Measurements from ENCODE around the gene GSK3B. TPM values are rescaled to one million over a fixed set of nuclear protein-coding genes. Genes with fewer than 3 reads are reported as not detected.

GSK3B gene
- total and polyA plus RNA-seq, 2 donors (not counting 1 experiment from before 2014, with no cell fraction given), result 12.3 to 33.3 TPM

DNA sequence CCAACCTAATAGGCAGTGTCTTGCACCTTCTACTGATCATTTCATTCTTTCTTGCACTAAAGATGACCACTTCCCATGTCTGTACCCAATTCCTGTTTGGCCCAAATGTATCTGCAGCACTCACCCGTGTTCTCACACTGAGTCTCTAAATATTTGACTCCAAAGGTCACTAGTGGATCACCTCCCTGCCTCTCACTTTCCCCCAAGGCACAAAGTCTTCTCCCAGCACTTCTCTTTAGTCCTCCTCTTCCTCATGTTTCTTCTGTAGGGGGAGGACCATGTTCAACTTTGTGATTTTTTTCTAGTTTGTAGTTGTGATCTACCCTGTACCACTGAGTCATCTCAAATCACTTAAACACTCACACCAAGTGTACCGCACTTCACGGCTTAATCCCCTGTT is 298.4 kb downstream of the GSK3B start:
- intact Hi-C loops (cut with micrococcal nuclease), result no loop called here
- 100% methylated on average over 2 of the region's 3 CpGs for WGBS (ENCODE audit: insufficient coverage)
- ATAC-seq (ENCODE audit: low read depth), result no peak

DNA sequence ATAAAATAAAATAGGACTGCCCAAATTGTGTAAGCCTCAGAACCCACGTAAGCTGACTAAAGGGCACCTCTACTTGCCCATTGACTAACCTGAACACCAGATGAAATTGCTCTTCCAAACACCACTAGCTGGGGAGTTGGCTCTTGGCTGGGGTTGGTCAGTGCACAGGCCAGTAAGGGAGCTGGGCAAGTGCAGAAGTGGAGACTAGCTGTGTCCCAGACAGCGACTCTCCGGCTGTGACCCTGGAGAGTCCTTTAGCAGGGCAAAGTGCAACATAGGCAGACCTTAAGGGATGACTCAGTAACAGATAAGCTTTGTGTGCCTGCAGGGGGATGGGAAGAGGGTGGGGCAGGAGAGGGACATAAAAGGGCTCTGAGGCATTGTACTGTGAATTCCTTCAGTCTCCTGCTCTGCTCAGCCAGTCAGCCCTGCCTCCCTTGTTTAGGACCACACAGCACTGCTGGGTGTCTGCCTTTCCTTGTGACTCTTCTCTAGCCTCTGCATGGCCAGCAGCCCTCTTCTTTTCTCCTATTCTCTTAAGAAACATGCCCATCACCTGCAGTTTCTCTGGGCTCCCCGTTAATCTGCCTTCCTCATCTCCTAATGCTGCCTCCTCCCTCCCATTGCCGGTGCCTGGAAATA is 299.2 kb downstream of the GSK3B start:
- H3K27me3 ChIP-seq (replicated peaks in 1 of 4; ENCODE audit: control extremely low read depth in 1 of 4, control insufficient read depth in 3 of 4, insufficient read depth in 4 of 4, low read length in 3 of 4), result no peaks in the 10 kb centered on the region
- H3K4me1 Mint-ChIP-seq, result no peaks in the 10 kb centered on the region
- H4K20me1 ChIP-seq (ENCODE audit: control insufficient read depth, insufficient read depth, low read length, poor library complexity, severe bottlenecking), result no peaks in the 10 kb centered on the region
- H3K4me1 ChIP-seq (ENCODE audit: control insufficient read depth in 2 of 2, insufficient read depth in 2 of 2, low read length in 2 of 2), result no peaks in the 10 kb centered on the region
- no peak overlapping the region for H3K4me3 ChIP-seq (ENCODE audit: control extremely low read depth in 1 of 5, extremely low read depth in 1 of 5, insufficient read depth in 1 of 5, low read depth in 2 of 5, low read length in 4 of 5)
- H3K4me2 ChIP-seq (replicated peaks; ENCODE audit: low read depth, low read length, poor library complexity, severe bottlenecking), result no peak overlapping the region
- no peak overlapping the region for H2AFZ ChIP-seq (ENCODE audit: insufficient read depth, low read depth, low read length, poor library complexity, severe bottlenecking)
- intact Hi-C loops (cut with micrococcal nuclease), result no loop called here
- H3K9ac ChIP-seq (ENCODE audit: low read length), result no peak overlapping the region
- ChIA-PET POLR2A (no interaction called here), CTCF (no interaction called here)
- no peak for TF ChIP-seq EZH2 (IDR thresholded peaks at IDR 0.05; ENCODE audit: borderline replicate concordance, insufficient read depth, low read depth, low read length, poor library complexity, severe bottlenecking)
- TF ChIP-seq, protein P1, sequence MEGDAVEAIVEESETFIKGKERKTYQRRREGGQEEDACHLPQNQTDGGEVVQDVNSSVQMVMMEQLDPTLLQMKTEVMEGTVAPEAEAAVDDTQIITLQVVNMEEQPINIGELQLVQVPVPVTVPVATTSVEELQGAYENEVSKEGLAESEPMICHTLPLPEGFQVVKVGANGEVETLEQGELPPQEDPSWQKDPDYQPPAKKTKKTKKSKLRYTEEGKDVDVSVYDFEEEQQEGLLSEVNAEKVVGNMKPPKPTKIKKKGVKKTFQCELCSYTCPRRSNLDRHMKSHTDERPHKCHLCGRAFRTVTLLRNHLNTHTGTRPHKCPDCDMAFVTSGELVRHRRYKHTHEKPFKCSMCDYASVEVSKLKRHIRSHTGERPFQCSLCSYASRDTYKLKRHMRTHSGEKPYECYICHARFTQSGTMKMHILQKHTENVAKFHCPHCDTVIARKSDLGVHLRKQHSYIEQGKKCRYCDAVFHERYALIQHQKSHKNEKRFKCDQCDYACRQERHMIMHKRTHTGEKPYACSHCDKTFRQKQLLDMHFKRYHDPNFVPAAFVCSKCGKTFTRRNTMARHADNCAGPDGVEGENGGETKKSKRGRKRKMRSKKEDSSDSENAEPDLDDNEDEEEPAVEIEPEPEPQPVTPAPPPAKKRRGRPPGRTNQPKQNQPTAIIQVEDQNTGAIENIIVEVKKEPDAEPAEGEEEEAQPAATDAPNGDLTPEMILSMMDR (IDR thresholded peaks at IDR 0.05), result no peak
- no peaks in the 10 kb centered on the region for H3K9me3 ChIP-seq (ENCODE audit: control extremely low read depth in 1 of 3, control insufficient read depth in 2 of 3, insufficient read depth in 1 of 3, low read length in 2 of 3)
- no peaks in the 10 kb centered on the region for H3K79me2 ChIP-seq (ENCODE audit: control insufficient read depth, insufficient read depth, low read length)
- no peaks in the 10 kb centered on the region for H3K9me3 Mint-ChIP-seq (ENCODE audit: insufficient read depth)
- no peak for DNase-seq
- 100% methylated on average over 4 of the region's 5 CpGs for WGBS (ENCODE audit: insufficient coverage)
- peaks cover 22% of the 10 kb centered on the region for H3K27me3 Mint-ChIP-seq
- ATAC-seq (ENCODE audit: low read depth), result no peak
- H3K27ac ChIP-seq (ENCODE audit: low read length in 2 of 2), result no peak overlapping the region
- no peak overlapping the region for H3K27ac Mint-ChIP-seq
- no peaks in the 10 kb centered on the region for H3K36me3 ChIP-seq (replicated peaks in 1 of 2; ENCODE audit: control extremely low read depth in 1 of 2, control insufficient read depth in 1 of 2, extremely low read depth in 1 of 2, insufficient read depth in 2 of 2, low read length in 1 of 2)
- H3K4me3 Mint-ChIP-seq, result no peak overlapping the region

More for the DNA sequence above, 298.4 kb downstream of the GSK3B start:
- H3K27ac Mint-ChIP-seq, result no peak overlapping the region
- Histone ChIP-seq H3K4me1 (ENCODE audit: control insufficient read depth in 2 of 2, insufficient read depth in 2 of 2, low read length in 2 of 2) (no peaks in the 10 kb centered on the region), H3K27ac (ENCODE audit: low read length in 2 of 2) (no peak overlapping the region), H3K4me3 (ENCODE audit: control extremely low read depth in 1 of 5, extremely low read depth in 1 of 5, insufficient read depth in 1 of 5, low read depth in 2 of 5, low read length in 4 of 5) (no peak overlapping the region), H3K36me3 (replicated peaks in 1 of 2; ENCODE audit: control extremely low read depth in 1 of 2, control insufficient read depth in 1 of 2, extremely low read depth in 1 of 2, insufficient read depth in 2 of 2, low read length in 1 of 2) (no peaks in the 10 kb centered on the region), H3K27me3 (replicated peaks in 1 of 4; ENCODE audit: control extremely low read depth in 1 of 4, control insufficient read depth in 3 of 4, insufficient read depth in 4 of 4, low read length in 3 of 4) (no peaks in the 10 kb centered on the region), H4K20me1 (ENCODE audit: control insufficient read depth, insufficient read depth, low read length, poor library complexity, severe bottlenecking) (no peaks in the 10 kb centered on the region), H3K79me2 (ENCODE audit: control insufficient read depth, insufficient read depth, low read length) (no peaks in the 10 kb centered on the region), H3K9ac (ENCODE audit: low read length) (no peak overlapping the region), H3K9me3 (ENCODE audit: control extremely low read depth in 1 of 3, control insufficient read depth in 2 of 3, insufficient read depth in 1 of 3, low read length in 2 of 3) (no peaks in the 10 kb centered on the region), H2AFZ (ENCODE audit: insufficient read depth, low read depth, low read length, poor library complexity, severe bottlenecking) (no peak overlapping the region), H3K4me2 (replicated peaks; ENCODE audit: low read depth, low read length, poor library complexity, severe bottlenecking) (no peak overlapping the region)
- H3K4me1 Mint-ChIP-seq, result no peaks in the 10 kb centered on the region
- TF ChIP-seq, protein P1 (IDR thresholded peaks at IDR 0.05), result no peak
- no peak for TF ChIP-seq EZH2 (IDR thresholded peaks at IDR 0.05; ENCODE audit: borderline replicate concordance, insufficient read depth, low read depth, low read length, poor library complexity, severe bottlenecking)
- CTCF ChIA-PET, result no interaction called here
- no peak for DNase-seq
- no peaks in the 10 kb centered on the region for H3K9me3 Mint-ChIP-seq (ENCODE audit: insufficient read depth)
- peaks cover 22% of the 10 kb centered on the region for H3K27me3 Mint-ChIP-seq
- POLR2A ChIA-PET, result no interaction called here
- H3K4me3 Mint-ChIP-seq, result no peak overlapping the region

Data from B cell (primary cell).